Neural cell (in vitro differentiated cells): ENCODE measurements around the gene FAM117B. TPM values are rescaled to one million over a fixed set of nuclear protein-coding genes. Genes with fewer than 3 reads are reported as not detected.
"Not testable (repeated sequence)": the region's sequence is repeated elsewhere in the genome, so short reads cannot be mapped to it uniquely, and the experiment has no call there.

Experiments
- H2AFZ ChIP-seq: fragments of 200-600, 300-800 bp; sonication (generic), shearing (Covaris generic); 2 replicates; pipeline ENCODE4 v1.6.0; 2014; ENCODE audit warnings: low read depth, mild to moderate bottlenecking, antibody characterized with exemption, low read length, moderate library complexity
- H3F3A ChIP-seq: fragments of 200-600 bp; shearing (Covaris generic); 2 replicates; pipeline ENCODE4 v1.6.1; 2016; ENCODE audit warnings: mild to moderate bottlenecking, moderate library complexity, mixed read lengths, antibody characterized with exemption, low read length; ENCODE audit not compliant: insufficient read depth, poor library complexity, severe bottlenecking
- H3K27ac ChIP-seq: fragments of 200-600, 300-800 bp; sonication (generic), shearing (Covaris generic); 2 replicates; pipeline ENCODE4 v1.5.1; 2014; ENCODE audit warnings: mild to moderate bottlenecking, low read length, moderate library complexity
- H3K27me3 ChIP-seq: fragments of 300-800, 200-600 bp; sonication (generic), shearing (Covaris generic); 2 replicates; pipeline ENCODE4 v1.6.0; 2014; ENCODE audit warnings: mild to moderate bottlenecking, low read depth, low read length, moderate library complexity; ENCODE audit not compliant: insufficient read depth
- H3K36me3 ChIP-seq: fragments of 300-800, 200-600 bp; sonication (generic), shearing (Covaris generic); 2 replicates; pipeline ENCODE4 v1.5.1; 2014; ENCODE audit warnings: mild to moderate bottlenecking, antibody characterized with exemption, low read length, moderate library complexity; ENCODE audit not compliant: insufficient read depth
- H3K4me2 ChIP-seq: fragments of 300-800, 200-600 bp; sonication (generic), shearing (Covaris generic); 2 replicates; pipeline ENCODE4 v1.6.0; 2014; ENCODE audit warnings: mild to moderate bottlenecking, low read length
- H3K4me3 ChIP-seq: fragments of 300-800, 200-600 bp; sonication (generic), shearing (Covaris generic); 2 replicates; pipeline ENCODE4 v1.5.1; 2014; ENCODE audit warnings: mild to moderate bottlenecking, low read length, moderate library complexity
- H3K79me2 ChIP-seq: fragments of 200-600 bp; shearing (Covaris generic); replicated peaks from 2 replicates; pipeline ENCODE4 v1.6.0; 2014; ENCODE audit warnings: mild to moderate bottlenecking, low read length, moderate library complexity; ENCODE audit not compliant: insufficient read depth
- H3K9ac ChIP-seq: fragments of 300-800, 200-600 bp; sonication (generic), shearing (Covaris generic); 2 replicates; pipeline ENCODE4 v1.6.1; 2016; ENCODE audit warnings: mild to moderate bottlenecking, low read length, mixed read lengths
- H3K9me2 ChIP-seq: fragments of 200-600 bp; shearing (Covaris generic); 2 replicates; pipeline ENCODE4 v1.6.1; 2016; ENCODE audit warnings: mild to moderate bottlenecking, low read length, mixed read lengths; ENCODE audit not compliant: insufficient read depth
- H3K9me3 ChIP-seq: fragments of 200-600, 300-800 bp; sonication (generic), shearing (Covaris generic); 2 replicates; pipeline ENCODE4 v1.6.1; 2016; ENCODE audit warnings: mild to moderate bottlenecking, mixed run types, low read length, moderate library complexity, mixed read lengths
- H4K20me1 ChIP-seq: fragments of 200-600 bp; shearing (Covaris generic); 2 replicates; pipeline ENCODE4 v1.6.1; 2016; ENCODE audit warnings: mild to moderate bottlenecking, mixed run types; ENCODE audit not compliant: insufficient read depth
- EP300 ChIP-seq: fragments of 450-650 bp; conservative IDR thresholded peaks from 2 replicates; pipeline ENCODE4 v1.6.1; 2014; ENCODE audit warnings: antibody characterized with exemption, mild to moderate bottlenecking, moderate library complexity; ENCODE audit not compliant: poor library complexity, severe bottlenecking
- EZH2 ChIP-seq: fragments of 200-600, 300-800 bp; shearing (Covaris generic), sonication (generic); IDR thresholded peaks from 2 replicates; pipeline ENCODE4 v1.6.1; 2014; ENCODE audit warnings: antibody characterized with exemption, low read length, borderline replicate concordance, mild to moderate bottlenecking; ENCODE audit not compliant: insufficient read depth, poor library complexity, severe bottlenecking
- MXI1 ChIP-seq: fragments of 450-650 bp; conservative IDR thresholded peaks from 2 replicates; pipeline ENCODE4 v1.6.1; 2014; ENCODE audit warnings: antibody characterized with exemption, mild to moderate bottlenecking; ENCODE audit not compliant: poor library complexity, severe bottlenecking
- POLR2AphosphoS5 ChIP-seq: IDR thresholded peaks from 2 replicates; pipeline ENCODE4 v1.6.1; 2012
- RAD21 ChIP-seq: fragments of 450-650 bp; conservative IDR thresholded peaks from 2 replicates; pipeline ENCODE4 v1.6.1; 2014; ENCODE audit warnings: antibody characterized with exemption, mild to moderate bottlenecking, moderate library complexity
- SMC3 ChIP-seq: fragments of 450-650 bp; conservative IDR thresholded peaks from 2 replicates; pipeline ENCODE4 v1.6.1; 2014; ENCODE audit warnings: antibody characterized with exemption, mild to moderate bottlenecking, moderate library complexity; ENCODE audit not compliant: poor library complexity
- TAF1 ChIP-seq: IDR thresholded peaks from 2 replicates; pipeline ENCODE4 v1.6.1; 2012; ENCODE audit warnings: low read depth
- polyA plus RNA-seq: library from polyadenylated mRNA; depleted of rRNA; stranded (reverse); fragments of >200 nt; gene quantifications from 2 replicates; pipeline ENCODE4 v1.2.3, GENCODE V29; 2014
- TF ChIP-seq, protein P1 (sequence below): IDR thresholded peaks from 2 replicates; pipeline ENCODE4 v1.6.1; 2012; ENCODE audit warnings: borderline replicate concordance
- TF ChIP-seq, protein P2 (sequence below): fragments of 450-650 bp; IDR thresholded peaks from 2 replicates; pipeline ENCODE4 v1.5.1; 2014; ENCODE audit warnings: antibody characterized with exemption, mild to moderate bottlenecking, moderate library complexity; ENCODE audit not compliant: poor library complexity, severe bottlenecking

The FAM117B gene
- polyA plus RNA-seq, 1 donor from 2014 or later = 32.9 TPM

DNA sequence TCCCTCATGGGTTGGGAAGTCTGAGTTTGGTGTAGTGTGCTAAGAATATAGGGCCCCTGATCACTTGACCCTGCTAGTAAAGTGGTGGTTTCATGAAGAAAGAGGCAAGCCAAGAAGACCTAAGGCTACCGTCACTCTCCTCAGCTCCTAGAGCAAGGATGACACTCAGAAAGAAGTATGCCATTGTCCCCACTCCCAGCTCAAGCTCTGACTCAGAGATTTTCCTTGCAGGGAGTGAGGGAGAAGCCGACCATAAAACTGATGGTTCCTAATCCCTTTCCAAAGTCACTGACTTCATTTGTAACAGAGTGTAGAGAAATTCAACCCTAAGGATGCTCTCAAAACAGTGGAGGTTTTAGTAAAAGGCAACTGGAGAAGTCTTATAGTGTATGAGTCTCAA, 155.9 kb downstream of the FAM117B start:
- Histone ChIP-seq H3K9me2 (no peaks in the 10 kb centered on the region), H2AFZ (no peak overlapping the region), H3F3A (no peaks in the 10 kb centered on the region), H4K20me1 (no peaks in the 10 kb centered on the region), H3K27ac (no peak overlapping the region), H3K79me2 (no peaks in the 10 kb centered on the region), H3K9me3 (no peaks in the 10 kb centered on the region), H3K9ac (no peak overlapping the region), H3K4me3 (no peak overlapping the region), H3K36me3 (peaks cover 6% of the 10 kb centered on the region), H3K4me2 (no peak overlapping the region), H3K27me3 (no peaks in the 10 kb centered on the region)
- TF ChIP-seq MXI1 (no peak), EZH2 (no peak)
- TF ChIP-seq, protein P1, sequence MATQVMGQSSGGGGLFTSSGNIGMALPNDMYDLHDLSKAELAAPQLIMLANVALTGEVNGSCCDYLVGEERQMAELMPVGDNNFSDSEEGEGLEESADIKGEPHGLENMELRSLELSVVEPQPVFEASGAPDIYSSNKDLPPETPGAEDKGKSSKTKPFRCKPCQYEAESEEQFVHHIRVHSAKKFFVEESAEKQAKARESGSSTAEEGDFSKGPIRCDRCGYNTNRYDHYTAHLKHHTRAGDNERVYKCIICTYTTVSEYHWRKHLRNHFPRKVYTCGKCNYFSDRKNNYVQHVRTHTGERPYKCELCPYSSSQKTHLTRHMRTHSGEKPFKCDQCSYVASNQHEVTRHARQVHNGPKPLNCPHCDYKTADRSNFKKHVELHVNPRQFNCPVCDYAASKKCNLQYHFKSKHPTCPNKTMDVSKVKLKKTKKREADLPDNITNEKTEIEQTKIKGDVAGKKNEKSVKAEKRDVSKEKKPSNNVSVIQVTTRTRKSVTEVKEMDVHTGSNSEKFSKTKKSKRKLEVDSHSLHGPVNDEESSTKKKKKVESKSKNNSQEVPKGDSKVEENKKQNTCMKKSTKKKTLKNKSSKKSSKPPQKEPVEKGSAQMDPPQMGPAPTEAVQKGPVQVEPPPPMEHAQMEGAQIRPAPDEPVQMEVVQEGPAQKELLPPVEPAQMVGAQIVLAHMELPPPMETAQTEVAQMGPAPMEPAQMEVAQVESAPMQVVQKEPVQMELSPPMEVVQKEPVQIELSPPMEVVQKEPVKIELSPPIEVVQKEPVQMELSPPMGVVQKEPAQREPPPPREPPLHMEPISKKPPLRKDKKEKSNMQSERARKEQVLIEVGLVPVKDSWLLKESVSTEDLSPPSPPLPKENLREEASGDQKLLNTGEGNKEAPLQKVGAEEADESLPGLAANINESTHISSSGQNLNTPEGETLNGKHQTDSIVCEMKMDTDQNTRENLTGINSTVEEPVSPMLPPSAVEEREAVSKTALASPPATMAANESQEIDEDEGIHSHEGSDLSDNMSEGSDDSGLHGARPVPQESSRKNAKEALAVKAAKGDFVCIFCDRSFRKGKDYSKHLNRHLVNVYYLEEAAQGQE = no peak

DNA sequence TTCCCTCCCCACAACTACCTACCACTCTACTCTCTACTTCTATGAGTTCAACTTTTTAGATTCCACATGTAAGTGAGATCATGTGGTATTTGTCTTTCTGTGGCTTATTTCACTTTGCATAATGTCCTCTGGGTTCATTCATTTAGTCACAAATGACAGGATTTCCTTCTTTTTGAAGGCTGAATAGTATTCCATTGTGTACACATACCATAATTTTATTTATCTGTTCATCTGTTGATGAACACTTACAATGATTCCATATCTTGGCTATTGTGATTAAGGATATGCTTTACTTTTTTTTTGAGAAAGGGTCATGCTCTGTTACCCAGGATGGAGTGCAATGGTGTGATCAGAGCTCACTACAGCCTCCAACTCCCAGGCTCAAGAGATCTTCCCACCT, 163.2 kb downstream of the FAM117B start:
- Histone ChIP-seq H3K27ac (no peak overlapping the region), H4K20me1 (no peaks in the 10 kb centered on the region), H3K9me2 (no peaks in the 10 kb centered on the region), H3K27me3 (no peaks in the 10 kb centered on the region), H3K36me3 (peaks cover 7% of the 10 kb centered on the region), H3K4me3 (no peak overlapping the region), H3F3A (no peaks in the 10 kb centered on the region), H3K79me2 (no peaks in the 10 kb centered on the region), H3K4me2 (no peak overlapping the region), H3K9ac (no peak overlapping the region), H3K9me3 (no peaks in the 10 kb centered on the region), H2AFZ (no peak overlapping the region)
- TF ChIP-seq TAF1 (no peak), EP300 (no peak), POLR2AphosphoS5 (no peak), SMC3 (no peak), RAD21 (no peak), MXI1 (no peak), EZH2 (no peak)
- TF ChIP-seq, protein P1 = no peak
- TF ChIP-seq, protein P2, sequence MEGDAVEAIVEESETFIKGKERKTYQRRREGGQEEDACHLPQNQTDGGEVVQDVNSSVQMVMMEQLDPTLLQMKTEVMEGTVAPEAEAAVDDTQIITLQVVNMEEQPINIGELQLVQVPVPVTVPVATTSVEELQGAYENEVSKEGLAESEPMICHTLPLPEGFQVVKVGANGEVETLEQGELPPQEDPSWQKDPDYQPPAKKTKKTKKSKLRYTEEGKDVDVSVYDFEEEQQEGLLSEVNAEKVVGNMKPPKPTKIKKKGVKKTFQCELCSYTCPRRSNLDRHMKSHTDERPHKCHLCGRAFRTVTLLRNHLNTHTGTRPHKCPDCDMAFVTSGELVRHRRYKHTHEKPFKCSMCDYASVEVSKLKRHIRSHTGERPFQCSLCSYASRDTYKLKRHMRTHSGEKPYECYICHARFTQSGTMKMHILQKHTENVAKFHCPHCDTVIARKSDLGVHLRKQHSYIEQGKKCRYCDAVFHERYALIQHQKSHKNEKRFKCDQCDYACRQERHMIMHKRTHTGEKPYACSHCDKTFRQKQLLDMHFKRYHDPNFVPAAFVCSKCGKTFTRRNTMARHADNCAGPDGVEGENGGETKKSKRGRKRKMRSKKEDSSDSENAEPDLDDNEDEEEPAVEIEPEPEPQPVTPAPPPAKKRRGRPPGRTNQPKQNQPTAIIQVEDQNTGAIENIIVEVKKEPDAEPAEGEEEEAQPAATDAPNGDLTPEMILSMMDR = no peak

DNA sequence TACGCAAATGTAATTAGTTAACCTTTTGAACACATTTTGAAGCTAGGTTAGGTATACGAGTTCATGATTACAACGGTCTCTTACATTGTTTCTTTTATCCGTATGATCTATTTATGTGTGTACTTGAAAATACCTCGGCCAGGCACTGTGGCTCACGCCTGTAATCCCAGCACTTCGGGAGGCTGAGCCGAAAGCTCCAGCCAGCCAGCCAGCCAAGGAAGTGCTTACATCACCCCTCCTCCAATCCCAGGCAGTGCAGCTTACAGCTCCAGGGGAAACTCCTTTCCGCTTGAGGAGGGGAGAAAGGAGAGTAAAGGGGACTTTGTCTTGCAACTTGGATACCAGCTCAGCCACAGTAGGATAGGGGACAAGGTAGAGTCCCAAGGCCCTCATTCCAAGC, 171.1 kb downstream of the FAM117B start:
- H3K9me3 ChIP-seq, H3K79me2 ChIP-seq, H3K27ac ChIP-seq, H3K9ac ChIP-seq, H3K4me2 ChIP-seq, H3K36me3 ChIP-seq, H4K20me1 ChIP-seq, H3K27me3 ChIP-seq, H2AFZ ChIP-seq, H3F3A ChIP-seq, H3K4me3 ChIP-seq, H3K9me2 ChIP-seq: not testable (repeated sequence)

DNA sequence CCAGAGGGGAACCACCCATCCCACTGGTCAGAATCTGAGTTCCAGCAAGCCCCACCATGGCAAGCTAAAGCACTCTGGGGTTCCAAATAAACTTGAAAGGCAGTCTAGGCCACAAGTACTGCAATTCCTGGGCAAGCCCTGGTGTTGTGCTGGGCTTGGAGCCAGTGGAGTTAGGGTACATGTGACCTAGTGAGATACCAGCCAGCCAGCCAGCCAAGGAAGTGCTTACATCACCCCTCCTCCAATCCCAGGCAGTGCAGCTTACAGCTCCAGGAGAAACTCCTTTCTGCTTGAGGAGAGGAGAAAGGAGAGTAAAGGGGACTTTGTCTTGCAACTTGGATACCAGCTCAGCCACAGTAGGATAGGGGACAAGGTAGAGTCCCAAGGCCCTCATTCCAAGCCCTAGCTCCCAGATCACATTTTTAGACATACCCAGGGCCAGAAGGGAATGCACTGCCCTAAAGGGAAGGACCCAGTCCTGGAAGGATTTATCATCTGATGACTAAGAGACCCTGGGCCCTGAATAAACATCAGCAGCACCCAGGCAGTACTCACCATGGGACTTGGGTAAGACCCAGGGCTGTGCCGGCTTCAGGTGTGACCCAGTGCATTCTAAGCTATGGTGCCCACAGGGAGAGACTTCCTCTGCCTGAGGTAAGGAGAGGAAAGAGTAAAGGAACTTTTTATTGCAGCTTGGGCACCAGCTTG, 172.8 kb downstream of the FAM117B start:
- H3F3A ChIP-seq, H3K9me3 ChIP-seq, H3K27ac ChIP-seq, H4K20me1 ChIP-seq, H3K9me2 ChIP-seq, H2AFZ ChIP-seq, H3K79me2 ChIP-seq, H3K9ac ChIP-seq, H3K36me3 ChIP-seq, H3K4me2 ChIP-seq, H3K27me3 ChIP-seq, H3K4me3 ChIP-seq: not testable (repeated sequence)
